GM18909 (cell line): ENCODE results near the gene GLI2.

Experiments
- ATAC-seq: cut with Tn5 transposase; IDR thresholded peaks from one replicate; pipeline ENCODE4 v1.9.1; 2021; ENCODE audit warnings: mild to moderate bottlenecking; ENCODE audit not compliant: unreplicated experiment, poor library complexity

The GLI2 gene

DNA sequence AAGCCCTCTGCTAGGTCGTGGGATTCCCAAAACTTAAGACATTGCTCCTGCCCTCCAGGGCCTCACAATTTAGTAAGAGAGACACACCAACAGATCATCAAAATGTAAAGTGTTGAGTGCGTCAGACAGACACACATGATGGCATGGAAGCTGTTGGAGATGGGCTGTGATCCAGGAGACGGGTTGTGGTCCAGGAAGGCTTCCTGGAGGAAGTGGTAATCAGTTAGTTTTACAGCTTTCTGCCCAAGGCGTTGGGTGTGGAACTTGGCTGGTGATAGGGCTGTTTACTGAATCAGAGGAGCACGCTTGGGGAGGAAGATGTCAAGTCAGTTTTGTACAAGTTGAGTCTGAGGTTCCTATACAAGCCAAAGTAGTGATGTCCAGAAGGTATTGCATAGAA lies 24.0 kb upstream of the GLI2 start:
- no peak for ATAC-seq

DNA sequence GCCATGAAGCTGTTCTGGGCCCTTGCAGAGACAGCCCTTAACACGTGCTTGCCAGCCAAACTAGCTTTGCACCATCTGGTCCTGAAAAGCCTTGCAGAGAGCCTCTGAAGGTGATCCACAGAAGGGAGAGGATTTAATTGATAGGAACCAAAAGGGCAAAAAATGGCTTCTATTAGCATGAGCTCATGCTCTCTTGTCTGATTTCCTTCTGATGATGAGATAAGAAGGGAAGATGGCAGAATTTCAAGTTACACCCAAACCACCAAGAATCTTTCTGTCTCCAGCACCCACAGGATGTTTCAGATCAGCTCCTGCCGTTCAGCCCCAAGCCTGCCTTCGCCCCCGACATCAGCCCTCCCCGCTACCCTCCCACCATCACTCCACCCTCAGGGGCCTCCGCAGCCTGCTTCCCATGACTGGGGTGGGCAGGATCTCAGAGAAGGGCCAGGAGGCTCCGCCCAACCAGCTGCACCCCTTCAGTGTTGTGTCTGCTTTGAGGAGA lies 23.4 kb upstream of the GLI2 start:
- no peak for ATAC-seq

DNA sequence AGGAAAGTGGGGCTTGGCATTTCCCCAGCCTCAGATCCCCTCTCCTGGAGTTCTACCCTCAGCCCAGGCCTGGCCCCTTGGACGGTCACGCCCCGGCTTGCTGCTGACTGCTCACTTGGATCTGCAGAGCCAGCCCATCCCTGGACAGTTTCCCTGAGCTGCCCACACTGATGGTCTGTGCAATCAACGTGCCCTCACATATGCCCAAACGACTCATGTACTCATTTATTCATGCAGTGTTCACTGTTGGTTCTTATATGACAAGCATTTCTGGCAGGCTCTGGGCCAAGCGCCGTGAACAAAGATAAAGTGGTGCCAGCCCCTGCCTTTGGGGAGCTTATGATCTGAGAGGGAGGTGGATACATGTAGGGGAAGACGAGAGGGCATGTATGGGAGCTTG lies 20.3 kb upstream of the GLI2 start:
- no peak for ATAC-seq

DNA sequence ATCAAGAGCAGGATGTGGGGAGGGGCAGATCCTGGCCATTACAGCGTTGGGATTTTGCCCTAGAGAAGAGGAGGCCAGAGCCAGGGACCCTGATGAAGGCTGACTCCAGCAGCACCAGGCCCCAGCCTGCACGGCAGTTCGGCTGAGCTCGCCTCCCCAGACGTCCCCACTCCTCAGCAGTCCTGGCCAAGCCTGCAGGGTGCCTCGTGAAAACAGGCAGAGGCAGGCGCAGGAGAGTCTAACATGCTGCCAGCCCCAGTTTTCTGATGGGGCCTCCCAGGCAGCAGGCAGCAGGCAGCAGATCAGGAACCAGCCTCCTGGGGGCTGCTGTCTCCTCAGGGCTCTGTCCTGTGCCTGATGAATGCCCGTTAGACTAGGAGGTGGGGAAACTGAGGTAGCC lies 19.7 kb upstream of the GLI2 start:
- ATAC-seq, result no peak

DNA sequence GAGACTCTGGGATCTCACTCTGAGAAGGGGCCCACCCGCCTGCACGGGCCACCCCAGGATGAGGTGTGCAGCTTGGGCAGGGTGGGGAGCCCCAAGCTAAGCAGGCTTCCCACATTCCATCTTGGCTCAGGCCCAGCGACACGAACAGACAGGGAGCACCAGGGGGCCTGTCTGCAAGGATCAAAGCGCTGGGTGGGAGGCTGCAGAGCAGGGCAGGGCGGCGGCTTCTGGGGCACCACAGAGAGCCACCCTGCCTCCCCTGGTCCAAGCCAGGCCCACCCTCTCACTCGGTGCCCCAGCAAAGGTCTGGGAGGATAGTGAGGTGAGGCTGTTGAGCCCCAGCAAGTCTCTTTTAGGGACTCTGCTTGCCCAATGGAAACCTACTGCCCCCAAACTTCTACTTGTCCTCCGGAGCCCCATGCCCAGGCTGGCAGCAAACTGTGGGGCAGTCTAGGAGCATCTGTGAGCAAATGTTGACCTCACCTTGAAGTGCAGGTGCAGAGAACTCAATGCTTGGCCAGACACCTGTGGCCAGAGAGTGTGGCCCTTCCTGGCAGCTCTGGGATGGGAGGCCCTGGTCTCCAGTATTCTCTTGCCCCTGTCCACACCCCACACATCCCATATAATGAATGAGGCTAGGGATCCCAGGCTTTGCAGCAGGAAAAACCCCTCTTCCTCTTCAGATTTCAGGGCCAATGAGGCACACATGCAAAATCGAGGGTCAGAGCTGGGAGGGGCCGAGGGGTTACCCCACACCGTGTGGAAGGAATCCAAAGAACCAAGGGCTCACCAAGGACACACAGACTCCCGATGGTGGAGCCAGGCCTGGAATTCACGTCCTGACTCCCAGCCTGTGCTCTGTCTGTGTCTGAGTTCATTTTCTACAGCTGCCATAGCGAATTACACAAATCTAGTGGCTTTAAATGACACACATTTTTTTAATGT lies 18.8 kb upstream of the GLI2 start:
- ATAC-seq, result no peak

DNA sequence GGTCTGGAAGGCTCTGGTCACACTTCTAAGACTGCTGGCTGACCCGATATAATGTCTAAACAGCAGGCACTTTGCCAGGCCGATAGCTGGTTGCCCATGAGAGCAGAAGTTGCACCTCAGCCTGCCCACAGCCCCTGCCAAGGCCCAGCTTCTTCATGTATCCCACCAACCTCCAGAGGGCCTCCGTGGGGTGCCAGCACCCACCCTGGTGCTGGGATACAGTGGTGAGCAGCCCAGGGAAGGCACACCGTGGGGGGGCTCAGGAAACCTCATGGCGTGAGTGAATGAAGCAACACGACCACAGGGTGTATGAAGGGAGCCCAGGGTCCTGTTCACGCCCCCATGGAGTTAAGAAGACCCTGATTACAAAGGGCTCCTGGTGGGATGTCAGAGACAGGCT lies 16.2 kb upstream of the GLI2 start:
- ATAC-seq, result no peak

DNA sequence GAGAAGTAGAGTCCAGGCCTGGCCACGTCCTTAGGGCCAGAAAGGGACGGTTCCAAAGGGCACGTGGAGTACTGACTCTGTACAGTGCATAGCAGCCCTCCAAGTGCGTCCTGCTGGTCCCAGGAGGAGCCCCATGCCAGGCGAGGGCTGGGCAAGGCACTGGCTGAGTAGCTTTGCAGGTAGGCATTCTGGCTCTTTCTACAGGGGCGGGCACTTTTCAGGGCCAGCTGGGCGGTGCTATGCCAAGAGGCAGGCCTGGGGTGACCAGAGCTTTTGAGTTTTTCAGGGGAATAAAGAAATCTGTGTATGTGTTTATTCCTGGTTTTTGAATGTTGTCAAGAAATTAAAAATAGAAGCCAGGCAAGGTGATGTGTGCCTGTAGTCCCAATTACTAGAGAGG lies 15.4 kb upstream of the GLI2 start:
- no peak for ATAC-seq

DNA sequence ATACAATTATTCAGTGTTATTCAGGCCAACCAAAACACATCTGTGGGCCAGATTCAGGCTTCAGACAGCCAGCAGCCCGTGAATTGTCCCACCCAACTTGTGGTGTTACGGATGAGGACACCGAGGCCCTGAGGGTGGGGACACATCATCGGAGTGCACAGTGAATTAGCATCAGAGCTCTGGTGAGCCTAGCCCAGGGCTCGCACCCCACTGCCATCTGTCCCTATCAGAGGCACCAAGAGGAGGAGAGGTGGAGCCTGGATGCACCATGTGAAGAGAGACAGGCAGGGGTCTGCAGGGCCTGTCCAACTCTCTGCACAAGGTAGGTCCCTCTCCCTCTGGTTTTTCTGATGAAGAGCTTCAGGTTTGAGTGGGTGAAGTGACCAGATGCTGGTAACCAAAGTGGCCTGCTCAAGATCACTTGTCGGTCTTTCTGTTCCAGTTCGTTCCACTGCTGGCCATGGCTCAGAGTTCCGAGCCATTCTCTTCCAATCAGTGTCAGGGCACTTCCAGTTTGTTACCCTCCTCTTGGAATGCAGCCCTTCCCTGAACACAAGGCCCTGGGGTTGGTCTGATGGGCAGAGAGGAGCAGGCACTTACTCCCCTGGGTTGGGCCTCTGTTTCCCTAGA lies 14.8 kb upstream of the GLI2 start:
- no peak for ATAC-seq

DNA sequence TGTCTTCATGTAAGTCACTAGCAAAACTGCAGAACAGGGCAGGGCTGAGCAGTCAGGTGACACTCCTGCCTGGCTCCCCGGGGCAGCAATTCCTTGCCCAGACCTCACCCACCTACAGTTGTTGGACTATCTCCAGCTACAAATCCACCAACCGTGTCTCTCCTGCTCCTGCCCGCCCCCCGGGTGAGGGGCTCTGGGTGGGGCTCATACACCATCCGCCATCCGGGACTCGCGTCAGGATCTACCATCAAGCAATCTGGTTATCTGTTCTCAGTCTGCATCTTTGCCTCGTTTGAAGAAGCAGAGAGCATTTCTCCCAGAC lies 13.5 kb upstream of the GLI2 start:
- ATAC-seq, result no peak

DNA sequence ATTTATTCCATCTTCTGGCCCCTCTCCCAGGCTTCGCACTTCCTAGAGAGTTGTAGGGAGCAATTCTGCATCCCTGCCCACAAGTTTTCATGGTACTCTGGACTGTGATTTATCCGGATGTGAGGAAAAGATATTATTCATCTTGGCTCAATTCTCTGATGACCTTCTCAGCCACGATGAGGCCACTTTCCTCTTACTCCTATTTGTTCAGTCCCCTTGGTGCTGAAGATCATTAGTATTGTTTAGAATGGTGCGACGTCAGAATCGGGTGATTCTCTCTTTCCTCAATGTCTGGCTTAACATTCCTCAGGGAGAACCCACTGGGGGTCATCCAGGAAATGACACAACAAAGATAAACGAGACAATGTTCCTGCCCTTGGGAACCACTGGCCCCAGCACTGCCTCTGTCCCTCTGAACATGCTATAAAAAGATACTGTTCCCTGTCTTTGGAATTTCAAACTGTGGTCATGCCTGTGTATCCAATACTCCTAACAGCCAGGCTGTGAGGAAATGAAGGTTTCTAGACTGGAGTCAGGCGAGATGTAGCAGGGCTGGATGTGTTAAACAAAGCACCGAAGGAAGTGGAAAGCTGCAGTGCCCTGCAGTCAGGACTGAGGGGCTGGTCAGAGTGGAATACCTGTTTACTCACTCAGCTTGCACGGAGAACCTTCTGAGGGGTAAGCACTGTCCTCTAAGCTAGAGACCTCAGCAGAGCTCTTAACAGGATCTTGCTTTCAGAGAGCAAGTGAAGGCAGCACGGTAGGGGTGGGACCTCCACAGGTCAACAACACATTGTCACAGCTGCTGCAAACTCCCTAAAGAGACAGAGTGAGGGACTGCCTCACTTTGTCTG lies 12.9 kb upstream of the GLI2 start:
- ATAC-seq, result no peak

DNA sequence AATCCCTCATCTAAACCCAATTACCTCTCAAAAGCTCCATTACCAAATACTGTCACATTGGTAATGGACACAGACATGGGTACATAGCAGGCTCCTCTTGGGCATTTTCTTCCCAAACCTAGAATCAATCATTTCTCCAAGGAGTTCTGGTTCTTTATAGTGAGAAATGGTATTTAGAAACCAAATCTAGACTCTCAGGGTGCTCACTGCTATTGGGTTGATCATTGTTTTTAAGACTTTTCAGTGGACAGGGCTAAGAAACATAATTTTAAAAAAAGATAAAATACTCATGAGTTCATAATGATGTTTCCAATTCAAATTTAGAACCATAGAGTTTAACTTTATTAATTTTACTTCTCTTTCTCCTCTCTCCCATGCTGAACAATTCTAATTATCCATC lies 9.4 kb upstream of the GLI2 start:
- no peak for ATAC-seq

DNA sequence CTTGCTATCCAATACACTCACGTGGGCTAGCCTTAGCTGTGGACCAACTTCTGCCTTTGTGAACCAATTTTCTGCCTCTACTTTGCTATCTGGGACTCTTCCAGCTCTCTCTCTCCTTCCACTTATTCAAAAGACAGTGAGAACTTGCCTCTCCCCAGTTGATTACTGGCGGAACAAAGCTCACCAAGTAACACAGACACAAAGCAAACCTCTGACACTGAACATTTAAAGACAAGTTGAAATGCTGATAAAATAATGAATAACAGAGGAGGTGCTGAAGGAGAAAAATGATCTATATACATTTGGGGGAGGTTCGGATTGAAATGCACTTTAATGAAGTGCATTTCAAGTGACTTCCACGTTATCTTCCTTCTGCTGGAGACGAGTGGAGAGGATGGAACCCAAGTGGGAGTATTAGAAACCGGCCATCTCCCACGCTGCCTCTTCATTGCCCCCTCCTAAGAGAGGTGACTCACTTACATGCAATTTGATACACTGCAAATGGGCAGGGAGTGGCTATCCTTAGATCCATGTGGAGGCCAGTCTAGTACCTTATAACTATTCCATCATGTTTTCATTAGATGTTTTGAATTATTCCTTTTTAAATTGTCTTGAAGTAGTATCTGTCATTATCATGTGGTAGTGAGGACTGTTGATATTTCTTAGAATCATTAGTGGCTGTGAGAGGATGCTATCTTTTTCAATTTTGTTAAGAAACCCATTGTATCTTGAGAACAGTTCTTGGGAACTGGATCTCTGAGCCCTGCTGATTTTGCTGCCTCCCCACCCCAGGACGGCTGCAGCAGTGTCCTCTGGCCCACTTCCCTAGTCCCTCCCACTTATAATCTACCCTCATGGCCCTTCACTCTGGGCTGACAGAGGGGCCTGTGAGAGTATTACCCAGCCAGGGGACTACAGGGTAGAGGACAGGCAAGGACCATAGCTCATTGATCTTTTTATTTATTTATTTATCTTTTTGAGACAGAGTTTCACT lies 6.0 kb upstream of the GLI2 start:
- ATAC-seq, result no peak

DNA sequence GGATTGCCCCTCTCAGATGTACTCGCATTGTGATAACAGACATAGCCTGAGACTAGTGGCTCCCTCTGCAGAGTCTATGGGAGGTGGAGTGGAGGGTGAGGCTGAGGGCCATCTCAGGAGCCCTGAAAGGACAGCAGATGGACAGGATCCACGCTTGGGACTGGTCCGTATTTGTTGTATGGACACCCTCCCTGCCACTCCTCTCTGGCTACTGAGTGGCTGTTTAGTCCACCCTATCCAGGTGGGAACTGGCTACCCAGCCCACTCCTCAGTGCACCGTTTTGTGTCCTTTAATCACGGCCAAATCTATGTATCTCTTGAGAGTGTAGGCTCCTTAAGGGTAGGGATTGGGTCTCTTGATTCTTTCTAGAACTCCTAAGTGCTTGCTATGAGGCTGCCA lies 4.5 kb upstream of the GLI2 start:
- no peak for ATAC-seq

DNA sequence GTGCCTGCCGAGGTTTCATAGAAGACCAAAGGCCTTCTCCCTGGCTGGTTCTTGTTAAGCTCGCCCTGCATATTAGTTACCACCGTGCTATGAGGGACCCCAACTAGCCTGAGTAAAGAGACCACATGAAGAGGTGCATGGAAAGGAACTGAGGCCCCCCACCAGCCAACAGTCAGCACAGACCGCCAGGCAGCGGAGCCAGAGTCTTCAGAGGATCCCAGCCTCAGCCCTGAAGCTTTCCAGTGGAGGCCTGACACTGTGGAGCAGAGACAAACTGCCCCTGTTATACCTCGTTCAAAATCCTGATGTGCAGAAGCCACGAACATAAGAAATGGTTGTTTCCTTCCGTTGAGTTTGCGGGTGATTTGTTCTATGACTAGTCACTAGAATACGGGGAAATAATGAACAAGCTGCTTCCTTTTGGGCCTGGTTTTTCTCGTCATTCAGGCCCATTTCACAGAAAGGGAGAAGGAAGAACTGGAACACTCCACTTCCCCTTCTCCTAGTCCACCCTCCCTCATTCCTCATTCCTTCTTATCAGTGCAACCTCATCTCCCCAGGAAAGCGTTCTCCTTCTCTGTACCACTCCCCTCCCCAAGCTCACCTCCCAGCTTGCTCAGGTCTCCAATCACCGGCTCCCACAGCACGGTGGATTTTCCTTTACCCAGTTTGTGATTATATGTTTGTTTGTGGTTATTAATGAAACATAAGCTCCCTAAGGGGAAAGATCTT lies 3.0 kb upstream of the GLI2 start:
- no peak for ATAC-seq

DNA sequence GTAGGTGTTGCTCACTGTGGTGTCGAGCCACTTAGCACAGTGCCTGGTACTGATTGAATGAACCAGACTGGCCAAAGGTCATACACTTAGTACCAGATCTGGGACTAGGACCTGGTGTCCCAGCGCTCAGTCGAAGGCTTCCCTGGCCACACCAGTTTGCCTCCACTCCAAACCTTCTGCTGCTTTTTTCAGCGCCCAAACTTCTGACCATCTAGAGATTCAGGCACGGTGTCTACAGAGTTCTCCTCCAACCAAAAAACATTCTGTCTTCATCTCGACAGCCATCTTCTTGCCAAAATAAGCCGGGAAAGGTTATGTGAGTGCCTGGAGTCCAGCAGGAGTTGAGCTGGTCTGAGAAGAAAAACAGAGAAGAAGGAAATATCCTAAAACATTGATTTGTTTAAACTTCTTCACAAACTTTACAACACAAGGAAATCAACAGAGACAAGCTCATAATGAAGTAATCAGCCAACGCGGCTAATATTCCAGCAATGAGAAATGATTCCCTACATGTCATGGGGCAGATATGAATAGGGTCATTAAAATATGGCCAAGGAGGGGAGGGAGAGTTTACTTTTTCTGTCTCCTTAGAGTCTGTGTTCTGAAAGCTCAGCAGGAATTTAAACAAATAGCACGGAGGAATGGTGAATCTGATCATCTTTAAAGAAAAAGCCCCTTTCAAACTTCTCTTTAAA lies 2.3 kb upstream of the GLI2 start:
- no peak for ATAC-seq

DNA sequence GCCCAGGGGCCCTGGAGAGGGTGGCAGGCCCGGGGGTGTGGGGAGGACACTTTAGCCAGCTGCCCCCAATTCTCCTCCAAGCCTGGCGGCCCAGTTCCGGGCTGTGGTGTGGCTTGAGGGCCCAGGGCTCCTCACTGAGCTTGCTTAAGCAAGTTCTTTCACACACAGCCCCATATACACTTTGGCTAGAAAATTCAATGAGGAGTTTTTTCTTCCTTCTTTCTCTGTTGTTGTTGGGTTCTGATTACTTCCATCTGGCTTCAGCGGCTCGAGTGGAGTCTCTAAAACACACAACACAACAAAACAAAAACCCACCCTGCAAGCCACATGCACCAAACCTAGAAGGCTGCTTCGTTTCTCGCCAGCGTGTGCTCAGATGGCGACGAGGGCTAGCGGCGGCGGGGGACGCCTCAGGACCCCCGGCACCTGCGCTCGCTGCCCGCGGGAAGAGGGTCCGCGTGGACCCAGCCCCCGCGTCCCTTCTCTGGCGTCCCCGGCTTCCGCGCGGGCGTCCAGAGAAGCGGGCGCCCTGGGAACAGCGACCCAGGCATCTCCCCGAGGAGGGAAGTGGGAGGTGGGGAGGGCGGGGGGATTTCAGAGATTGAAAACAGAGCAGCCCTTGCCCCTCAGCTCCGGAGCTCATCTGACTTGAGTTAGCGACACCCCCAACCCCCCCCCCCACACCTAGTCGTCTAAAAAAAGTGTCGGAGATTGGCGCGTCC lies 577 bp upstream of the GLI2 start:
- ATAC-seq, result no peak

DNA sequence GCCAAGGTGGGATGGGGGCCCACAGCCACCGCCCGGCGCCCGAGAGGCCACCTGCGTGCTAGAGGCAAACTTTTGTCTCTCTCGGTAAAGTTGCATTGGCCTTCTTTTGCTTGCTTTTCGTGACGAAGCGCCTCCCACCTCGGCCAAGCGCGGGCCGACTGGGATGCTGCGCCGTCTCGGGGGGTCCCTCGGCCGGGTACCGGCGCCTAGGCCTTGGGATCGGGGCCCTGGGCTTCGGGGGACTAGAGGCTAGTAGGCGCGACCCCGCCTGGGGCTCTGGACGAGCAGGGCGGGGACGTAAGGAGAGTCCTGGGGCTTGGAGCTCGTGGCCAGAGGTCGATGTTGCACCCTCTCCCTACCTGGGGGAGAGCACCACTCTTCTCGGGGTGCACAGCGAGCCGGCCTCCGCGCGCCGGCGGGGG lies 545 bp downstream of the GLI2 start:
- no peak for ATAC-seq
